Measurements from ENCODE around the gene ADIRF.

The ADIRF gene

DNA sequence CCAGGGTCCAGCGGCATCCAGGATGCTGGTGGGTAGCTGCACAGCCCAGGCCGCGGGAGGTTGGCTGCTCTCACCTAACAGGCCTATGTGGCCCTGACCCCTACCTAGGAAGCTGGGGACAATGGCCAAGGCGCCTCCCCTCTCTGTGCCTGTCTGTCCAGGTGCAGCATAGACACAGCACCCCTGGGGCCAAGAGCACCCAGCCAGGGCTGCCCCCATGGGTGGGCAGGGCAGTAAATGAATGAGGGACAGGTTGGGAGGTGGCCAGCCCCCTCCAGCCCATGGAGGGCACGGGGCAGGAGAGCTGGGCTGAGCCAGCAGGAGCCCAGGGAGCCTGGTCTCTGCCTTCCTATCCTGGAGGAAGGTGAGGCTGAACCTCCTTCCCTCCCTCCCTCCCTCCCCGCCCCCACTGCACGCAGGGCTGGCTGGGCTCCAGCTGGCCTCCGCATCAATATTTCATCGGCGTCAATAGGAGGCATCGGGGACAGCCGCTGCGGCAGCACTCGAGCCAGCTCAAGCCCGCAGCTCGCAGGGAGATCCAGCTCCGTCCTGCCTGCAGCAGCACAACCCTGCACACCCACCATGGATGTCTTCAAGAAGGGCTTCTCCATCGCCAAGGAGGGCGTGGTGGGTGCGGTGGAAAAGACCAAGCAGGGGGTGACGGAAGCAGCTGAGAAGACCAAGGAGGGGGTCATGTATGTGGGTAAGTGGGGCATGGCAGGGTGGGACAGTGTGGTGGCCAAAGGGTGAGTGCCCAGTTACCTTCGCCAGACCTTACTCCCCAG is 10.0 kb upstream of the ADIRF start, which contains the start of gene SNCG:
SNCG (plus strand) TSS at position 484 of the 785 bp plus-strand sequence; CDS start at position 583, 99 bp downstream.
- no peak for TF ChIP-seq CTCF (IDR thresholded peaks at IDR 0.05; ENCODE audit: low read depth, low read length, missing control alignments)
- H3K4me3 ChIP-seq (replicated peaks; ENCODE audit: low read depth, low read length): no peak within 1 kb of the TSS
- no peak for DNase-seq (ENCODE audit: extremely low read depth, low read depth)

DNA sequence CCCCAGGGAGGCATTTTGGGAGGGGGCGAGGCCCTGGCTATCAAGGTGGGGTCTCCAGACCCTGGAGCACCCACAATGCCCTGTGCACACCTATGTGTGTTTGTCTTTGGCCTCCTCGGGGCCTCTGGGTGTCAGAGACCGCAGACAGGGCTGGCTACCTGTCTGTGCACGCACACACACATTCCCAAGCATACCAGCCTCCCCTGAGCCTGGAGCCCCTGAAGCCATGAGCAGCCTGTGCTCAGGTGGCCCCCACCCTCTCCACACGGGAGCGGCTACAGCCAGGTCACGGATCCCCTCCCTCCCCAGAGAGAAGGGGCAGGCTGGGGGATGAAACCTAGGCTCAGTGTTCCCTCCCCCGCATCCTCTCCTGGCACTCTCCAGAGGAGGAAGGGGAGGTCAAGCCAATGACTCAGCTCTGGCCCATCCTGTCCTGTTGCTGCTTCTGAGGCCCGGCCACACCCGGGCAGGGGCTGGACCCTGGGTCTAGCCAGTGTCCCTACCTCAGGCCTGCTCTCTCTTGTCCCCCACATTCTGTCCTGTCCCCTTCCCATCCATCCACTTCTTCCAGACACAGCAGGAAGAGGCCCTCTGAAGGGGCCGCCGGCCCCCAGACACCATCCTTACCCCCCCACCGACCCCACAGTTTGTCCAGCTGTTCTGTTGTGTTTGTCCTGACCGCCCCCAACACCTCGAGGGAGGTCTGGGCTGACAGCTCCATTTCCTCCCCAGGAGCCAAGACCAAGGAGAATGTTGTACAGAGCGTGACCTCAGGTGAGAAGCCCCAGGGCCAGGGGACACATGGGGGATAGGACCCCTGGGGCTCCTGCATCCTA is 9.2 kb upstream of the ADIRF start:
- no peak for TF ChIP-seq CTCF (IDR thresholded peaks at IDR 0.05; ENCODE audit: low read depth, low read length, missing control alignments)
- H3K4me3 ChIP-seq (replicated peaks; ENCODE audit: low read depth, low read length): no peak overlapping the region
- DNase-seq (ENCODE audit: extremely low read depth, low read depth): no peak

- no peak for TF ChIP-seq CTCF (IDR thresholded peaks at IDR 0.05; ENCODE audit: low read depth, low read length, missing control alignments)
- DNase-seq (ENCODE audit: extremely low read depth, low read depth): no peak
Measured at GRCh38 chr10:86959737-86960002, 8.6 kb upstream of the ADIRF start.

DNA sequence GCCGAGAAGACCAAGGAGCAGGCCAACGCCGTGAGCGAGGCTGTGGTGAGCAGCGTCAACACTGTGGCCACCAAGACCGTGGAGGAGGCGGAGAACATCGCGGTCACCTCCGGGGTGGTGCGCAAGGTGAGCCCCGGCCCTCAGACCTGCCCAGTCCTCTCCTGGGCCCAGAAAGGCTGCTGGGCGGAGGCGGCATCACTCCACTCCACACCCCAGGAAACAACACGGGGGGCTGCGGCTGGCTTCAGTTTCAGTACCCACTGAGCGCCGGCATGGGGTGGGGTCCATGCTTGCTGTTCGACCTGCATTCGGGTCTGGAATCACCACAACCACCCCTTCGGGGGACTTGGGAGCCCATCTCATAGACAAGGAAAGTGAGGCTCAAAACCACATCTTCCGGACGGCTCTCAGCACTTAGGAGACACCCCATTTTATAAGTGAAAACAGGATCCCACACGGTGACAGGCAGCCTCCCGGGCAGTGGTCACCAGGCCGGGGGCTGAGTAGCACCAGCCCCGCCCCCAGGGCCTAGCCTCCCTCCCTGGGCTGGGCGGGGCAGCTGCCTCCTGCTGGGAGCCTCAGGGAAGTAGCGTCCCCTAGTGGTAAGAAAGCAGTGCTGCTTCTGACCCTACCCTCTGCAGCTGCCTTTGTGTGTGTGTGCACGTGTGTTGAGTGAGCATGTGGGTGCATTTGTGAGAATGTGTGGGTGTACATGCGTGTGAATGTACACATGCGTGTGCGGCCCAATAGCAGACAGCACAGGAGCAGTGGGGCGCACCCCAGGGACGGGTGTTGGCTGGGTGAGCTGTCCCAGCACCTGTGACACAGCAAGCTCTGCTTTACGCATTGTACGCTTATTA is 8.0 kb upstream of the ADIRF start:
- TF ChIP-seq CTCF (IDR thresholded peaks at IDR 0.05; ENCODE audit: low read depth, low read length, missing control alignments): peak; percentile 99
- H3K4me3 ChIP-seq (replicated peaks; ENCODE audit: low read depth, low read length): no peak overlapping the region
- no peak for DNase-seq (ENCODE audit: extremely low read depth, low read depth)

More at GRCh38 chr10:86959737-86960002, 8.6 kb upstream of the ADIRF start:
- no peak overlapping the region for H3K4me3 ChIP-seq (replicated peaks; ENCODE audit: low read depth, low read length)

GRCh38 chr10:86960863-86961434 is 7.3 kb upstream of the ADIRF start:
- H3K4me3 ChIP-seq (replicated peaks; ENCODE audit: low read depth, low read length): no peak overlapping the region
- TF ChIP-seq CTCF (IDR thresholded peaks at IDR 0.05; ENCODE audit: low read depth, low read length, missing control alignments): no peak
- DNase-seq (ENCODE audit: extremely low read depth, low read depth): no peak

GRCh38 chr10:86961481-86962091 is 6.7 kb upstream of the ADIRF start:
- no peak for TF ChIP-seq CTCF (IDR thresholded peaks at IDR 0.05; ENCODE audit: low read depth, low read length, missing control alignments)
- no peak overlapping the region for H3K4me3 ChIP-seq (replicated peaks; ENCODE audit: low read depth, low read length)
- DNase-seq (ENCODE audit: extremely low read depth, low read depth): no peak
